A673 (cell line): ENCODE results near the gene YTHDC2.

Experiments
- EZH2 ChIP-seq: fragments of 200-600 bp; sonication (generic); IDR thresholded peaks from 2 replicates; pipeline ENCODE4 v1.6.1; 2017; ENCODE audit warnings: borderline replicate concordance, low read depth, mild to moderate bottlenecking, mixed read lengths, antibody characterized with exemption, low read length; ENCODE audit not compliant: poor library complexity, severe bottlenecking
- TF ChIP-seq, protein P1 (sequence below): fragments of 300-800, 200-600 bp; sonication (generic); conservative IDR thresholded peaks from 2 replicates; pipeline ENCODE4 v1.5.1; 2017; ENCODE audit warnings: low read depth, mild to moderate bottlenecking, antibody characterized with exemption, low read length, moderate library complexity, mixed read lengths

DNA sequence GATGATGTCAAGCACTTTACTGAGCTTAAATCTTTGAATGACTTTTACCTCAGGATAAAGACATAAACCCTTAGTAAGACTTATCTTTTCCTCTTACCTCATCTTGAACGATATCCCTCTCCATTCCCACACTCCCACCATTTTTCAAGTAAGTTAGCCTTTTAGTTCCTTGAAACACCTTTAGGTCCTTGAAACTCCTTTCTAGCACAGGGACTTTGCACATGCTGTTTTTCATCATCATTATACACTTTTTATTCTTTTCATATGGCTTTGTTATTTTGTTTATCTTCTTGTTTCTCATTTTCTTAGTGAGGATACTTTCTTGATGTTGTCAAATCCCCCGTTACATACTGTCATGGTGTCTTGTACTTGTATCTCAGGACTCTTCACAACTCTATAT is 24.8 kb downstream of the YTHDC2 start:
- TF ChIP-seq, protein P1, sequence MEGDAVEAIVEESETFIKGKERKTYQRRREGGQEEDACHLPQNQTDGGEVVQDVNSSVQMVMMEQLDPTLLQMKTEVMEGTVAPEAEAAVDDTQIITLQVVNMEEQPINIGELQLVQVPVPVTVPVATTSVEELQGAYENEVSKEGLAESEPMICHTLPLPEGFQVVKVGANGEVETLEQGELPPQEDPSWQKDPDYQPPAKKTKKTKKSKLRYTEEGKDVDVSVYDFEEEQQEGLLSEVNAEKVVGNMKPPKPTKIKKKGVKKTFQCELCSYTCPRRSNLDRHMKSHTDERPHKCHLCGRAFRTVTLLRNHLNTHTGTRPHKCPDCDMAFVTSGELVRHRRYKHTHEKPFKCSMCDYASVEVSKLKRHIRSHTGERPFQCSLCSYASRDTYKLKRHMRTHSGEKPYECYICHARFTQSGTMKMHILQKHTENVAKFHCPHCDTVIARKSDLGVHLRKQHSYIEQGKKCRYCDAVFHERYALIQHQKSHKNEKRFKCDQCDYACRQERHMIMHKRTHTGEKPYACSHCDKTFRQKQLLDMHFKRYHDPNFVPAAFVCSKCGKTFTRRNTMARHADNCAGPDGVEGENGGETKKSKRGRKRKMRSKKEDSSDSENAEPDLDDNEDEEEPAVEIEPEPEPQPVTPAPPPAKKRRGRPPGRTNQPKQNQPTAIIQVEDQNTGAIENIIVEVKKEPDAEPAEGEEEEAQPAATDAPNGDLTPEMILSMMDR, result no peak
- no peak for TF ChIP-seq EZH2
